ENCODE data around the gene TPK1. TPM values are rescaled to one million over a fixed set of nuclear protein-coding genes. Genes with fewer than 3 reads are reported as not detected.
A peak's percentile ranks its signal among the peaks of the same experiment; 100 is the strongest.

TPK1 gene
- total and polyA plus RNA-seq, 2 of the 13 experiments (the other 11 are each of a cell fraction or from before 2014, with no cell fraction given) = 1.0 to 1.2 TPM

DNA sequence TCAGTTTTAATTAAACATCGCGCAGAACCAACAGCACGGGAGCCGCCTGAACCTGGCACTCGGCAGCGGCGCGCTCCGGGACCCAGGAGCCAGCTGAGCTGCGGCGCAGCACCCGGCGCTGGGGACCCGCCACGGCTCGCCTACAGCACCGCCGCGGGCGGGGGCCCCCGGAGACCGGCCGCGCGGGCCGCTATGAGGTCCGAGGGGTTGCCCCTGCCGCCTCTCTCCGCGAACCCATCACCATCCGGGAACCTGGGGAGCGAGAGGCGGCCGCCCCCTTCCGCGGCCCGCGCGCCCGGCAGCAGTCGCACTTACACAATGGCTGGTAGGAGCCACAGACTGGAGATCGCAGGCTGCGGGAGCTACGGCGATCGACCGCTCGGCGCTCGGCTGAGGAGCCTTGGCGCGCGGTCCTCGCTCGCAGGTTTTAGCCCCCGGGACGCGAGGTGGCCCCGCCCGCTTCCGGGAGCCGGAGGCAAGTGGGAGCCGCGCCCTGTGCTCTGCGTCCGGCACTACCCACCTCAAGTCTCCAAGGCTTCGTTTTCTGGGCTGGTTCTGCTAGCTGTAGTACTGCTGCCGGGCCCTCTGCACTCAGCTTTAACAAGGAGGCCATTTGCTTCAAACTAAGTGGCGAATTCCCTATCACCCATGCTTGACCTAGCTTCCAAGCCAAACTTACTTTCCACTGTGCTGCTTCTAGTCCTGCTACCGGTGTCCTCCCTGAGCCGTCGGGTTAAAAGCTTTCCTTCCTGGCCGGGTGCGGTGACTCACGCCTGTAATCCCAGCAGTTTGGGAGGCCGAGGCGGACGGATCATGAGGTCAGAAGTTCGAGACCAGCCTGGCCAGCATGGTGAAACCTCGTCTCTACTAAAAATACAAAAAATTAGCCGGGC lies at the start of gene TPK1 (continued):
- TF ChIP-seq NFKBIZ (CRISPR knock-in tag; IDR thresholded peaks at IDR 0.05) (0 out of 2 replicates have a peak, but pooled peaks have one; percentile 39), MIER3 (CRISPR knock-in tag; IDR thresholded peaks at IDR 0.05; ENCODE audit: borderline replicate concordance) (peak; percentile 74; the same call in 1 of the 2 replicates), ZNF274 (CRISPR knock-in tag; IDR thresholded peaks at IDR 0.05) (0 out of 2 replicates have a peak, but pooled peaks have one; percentile 14), MED13 (CRISPR knock-in tag; IDR thresholded peaks at IDR 0.05) (0 out of 2 replicates have a peak, but pooled peaks have one; percentile 26), ZNF883 (CRISPR knock-in tag; IDR thresholded peaks at IDR 0.05; ENCODE audit: not compliant biosample characterization) (peak; percentile 23), ZNF605 (CRISPR knock-in tag; IDR thresholded peaks at IDR 0.05) (peak; percentile 61; the same call in 1 of the 2 replicates), KAT8 (CRISPR knock-in tag; IDR thresholded peaks at IDR 0.05) (peak; percentile 91), POLR2AphosphoS5 (IDR thresholded peaks at IDR 0.05; ENCODE audit: low read depth, low read length) (no peak)
- TF ChIP-seq, protein P1, sequence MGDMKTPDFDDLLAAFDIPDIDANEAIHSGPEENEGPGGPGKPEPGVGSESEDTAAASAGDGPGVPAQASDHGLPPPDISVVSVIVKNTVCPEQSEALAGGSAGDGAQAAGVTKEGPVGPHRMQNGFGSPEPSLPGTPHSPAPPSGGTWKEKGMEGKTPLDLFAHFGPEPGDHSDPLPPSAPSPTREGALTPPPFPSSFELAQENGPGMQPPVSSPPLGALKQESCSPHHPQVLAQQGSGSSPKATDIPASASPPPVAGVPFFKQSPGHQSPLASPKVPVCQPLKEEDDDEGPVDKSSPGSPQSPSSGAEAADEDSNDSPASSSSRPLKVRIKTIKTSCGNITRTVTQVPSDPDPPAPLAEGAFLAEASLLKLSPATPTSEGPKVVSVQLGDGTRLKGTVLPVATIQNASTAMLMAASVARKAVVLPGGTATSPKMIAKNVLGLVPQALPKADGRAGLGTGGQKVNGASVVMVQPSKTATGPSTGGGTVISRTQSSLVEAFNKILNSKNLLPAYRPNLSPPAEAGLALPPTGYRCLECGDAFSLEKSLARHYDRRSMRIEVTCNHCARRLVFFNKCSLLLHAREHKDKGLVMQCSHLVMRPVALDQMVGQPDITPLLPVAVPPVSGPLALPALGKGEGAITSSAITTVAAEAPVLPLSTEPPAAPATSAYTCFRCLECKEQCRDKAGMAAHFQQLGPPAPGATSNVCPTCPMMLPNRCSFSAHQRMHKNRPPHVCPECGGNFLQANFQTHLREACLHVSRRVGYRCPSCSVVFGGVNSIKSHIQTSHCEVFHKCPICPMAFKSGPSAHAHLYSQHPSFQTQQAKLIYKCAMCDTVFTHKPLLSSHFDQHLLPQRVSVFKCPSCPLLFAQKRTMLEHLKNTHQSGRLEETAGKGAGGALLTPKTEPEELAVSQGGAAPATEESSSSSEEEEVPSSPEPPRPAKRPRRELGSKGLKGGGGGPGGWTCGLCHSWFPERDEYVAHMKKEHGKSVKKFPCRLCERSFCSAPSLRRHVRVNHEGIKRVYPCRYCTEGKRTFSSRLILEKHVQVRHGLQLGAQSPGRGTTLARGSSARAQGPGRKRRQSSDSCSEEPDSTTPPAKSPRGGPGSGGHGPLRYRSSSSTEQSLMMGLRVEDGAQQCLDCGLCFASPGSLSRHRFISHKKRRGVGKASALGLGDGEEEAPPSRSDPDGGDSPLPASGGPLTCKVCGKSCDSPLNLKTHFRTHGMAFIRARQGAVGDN (CRISPR knock-in tag; IDR thresholded peaks at IDR 0.05) = peak; percentile 81
- TF ChIP-seq, protein P2, sequence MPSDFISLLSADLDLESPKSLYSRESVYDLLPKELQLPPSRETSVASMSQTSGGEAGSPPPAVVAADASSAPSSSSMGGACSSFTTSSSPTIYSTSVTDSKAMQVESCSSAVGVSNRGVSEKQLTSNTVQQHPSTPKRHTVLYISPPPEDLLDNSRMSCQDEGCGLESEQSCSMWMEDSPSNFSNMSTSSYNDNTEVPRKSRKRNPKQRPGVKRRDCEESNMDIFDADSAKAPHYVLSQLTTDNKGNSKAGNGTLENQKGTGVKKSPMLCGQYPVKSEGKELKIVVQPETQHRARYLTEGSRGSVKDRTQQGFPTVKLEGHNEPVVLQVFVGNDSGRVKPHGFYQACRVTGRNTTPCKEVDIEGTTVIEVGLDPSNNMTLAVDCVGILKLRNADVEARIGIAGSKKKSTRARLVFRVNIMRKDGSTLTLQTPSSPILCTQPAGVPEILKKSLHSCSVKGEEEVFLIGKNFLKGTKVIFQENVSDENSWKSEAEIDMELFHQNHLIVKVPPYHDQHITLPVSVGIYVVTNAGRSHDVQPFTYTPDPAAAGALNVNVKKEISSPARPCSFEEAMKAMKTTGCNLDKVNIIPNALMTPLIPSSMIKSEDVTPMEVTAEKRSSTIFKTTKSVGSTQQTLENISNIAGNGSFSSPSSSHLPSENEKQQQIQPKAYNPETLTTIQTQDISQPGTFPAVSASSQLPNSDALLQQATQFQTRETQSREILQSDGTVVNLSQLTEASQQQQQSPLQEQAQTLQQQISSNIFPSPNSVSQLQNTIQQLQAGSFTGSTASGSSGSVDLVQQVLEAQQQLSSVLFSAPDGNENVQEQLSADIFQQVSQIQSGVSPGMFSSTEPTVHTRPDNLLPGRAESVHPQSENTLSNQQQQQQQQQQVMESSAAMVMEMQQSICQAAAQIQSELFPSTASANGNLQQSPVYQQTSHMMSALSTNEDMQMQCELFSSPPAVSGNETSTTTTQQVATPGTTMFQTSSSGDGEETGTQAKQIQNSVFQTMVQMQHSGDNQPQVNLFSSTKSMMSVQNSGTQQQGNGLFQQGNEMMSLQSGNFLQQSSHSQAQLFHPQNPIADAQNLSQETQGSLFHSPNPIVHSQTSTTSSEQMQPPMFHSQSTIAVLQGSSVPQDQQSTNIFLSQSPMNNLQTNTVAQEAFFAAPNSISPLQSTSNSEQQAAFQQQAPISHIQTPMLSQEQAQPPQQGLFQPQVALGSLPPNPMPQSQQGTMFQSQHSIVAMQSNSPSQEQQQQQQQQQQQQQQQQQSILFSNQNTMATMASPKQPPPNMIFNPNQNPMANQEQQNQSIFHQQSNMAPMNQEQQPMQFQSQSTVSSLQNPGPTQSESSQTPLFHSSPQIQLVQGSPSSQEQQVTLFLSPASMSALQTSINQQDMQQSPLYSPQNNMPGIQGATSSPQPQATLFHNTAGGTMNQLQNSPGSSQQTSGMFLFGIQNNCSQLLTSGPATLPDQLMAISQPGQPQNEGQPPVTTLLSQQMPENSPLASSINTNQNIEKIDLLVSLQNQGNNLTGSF (CRISPR knock-in tag; IDR thresholded peaks at IDR 0.05) = peak; percentile 69; the same call in 1 of the 2 replicates
- TF ChIP-seq, protein P3, sequence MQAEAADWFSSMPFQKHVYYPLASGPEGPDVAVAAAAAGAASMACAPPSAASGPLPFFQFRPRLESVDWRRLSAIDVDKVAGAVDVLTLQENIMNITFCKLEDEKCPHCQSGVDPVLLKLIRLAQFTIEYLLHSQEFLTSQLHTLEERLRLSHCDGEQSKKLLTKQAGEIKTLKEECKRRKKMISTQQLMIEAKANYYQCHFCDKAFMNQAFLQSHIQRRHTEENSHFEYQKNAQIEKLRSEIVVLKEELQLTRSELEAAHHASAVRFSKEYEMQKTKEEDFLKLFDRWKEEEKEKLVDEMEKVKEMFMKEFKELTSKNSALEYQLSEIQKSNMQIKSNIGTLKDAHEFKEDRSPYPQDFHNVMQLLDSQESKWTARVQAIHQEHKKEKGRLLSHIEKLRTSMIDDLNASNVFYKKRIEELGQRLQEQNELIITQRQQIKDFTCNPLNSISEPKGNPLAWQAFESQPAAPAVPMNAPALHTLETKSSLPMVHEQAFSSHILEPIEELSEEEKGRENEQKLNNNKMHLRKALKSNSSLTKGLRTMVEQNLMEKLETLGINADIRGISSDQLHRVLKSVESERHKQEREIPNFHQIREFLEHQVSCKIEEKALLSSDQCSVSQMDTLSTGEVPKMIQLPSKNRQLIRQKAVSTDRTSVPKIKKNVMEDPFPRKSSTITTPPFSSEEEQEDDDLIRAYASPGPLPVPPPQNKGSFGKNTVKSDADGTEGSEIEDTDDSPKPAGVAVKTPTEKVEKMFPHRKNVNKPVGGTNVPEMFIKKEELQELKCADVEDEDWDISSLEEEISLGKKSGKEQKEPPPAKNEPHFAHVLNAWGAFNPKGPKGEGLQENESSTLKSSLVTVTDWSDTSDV (CRISPR knock-in tag; IDR thresholded peaks at IDR 0.05) = 0 out of 2 replicates have a peak, but pooled peaks have one; percentile 27
- TF ChIP-seq, protein P4, sequence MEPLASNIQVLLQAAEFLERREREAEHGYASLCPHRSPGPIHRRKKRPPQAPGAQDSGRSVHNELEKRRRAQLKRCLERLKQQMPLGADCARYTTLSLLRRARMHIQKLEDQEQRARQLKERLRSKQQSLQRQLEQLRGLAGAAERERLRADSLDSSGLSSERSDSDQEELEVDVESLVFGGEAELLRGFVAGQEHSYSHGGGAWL (CRISPR knock-in tag; IDR thresholded peaks at IDR 0.05) = peak; percentile 63; the same call in 1 of the 2 replicates
- TF ChIP-seq, protein P5, sequence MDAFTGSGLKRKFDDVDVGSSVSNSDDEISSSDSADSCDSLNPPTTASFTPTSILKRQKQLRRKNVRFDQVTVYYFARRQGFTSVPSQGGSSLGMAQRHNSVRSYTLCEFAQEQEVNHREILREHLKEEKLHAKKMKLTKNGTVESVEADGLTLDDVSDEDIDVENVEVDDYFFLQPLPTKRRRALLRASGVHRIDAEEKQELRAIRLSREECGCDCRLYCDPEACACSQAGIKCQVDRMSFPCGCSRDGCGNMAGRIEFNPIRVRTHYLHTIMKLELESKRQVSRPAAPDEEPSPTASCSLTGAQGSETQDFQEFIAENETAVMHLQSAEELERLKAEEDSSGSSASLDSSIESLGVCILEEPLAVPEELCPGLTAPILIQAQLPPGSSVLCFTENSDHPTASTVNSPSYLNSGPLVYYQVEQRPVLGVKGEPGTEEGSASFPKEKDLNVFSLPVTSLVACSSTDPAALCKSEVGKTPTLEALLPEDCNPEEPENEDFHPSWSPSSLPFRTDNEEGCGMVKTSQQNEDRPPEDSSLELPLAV (CRISPR knock-in tag; conservative IDR thresholded peaks at IDR 0.05; ENCODE audit: low read depth) = no peak

Data from HepG2 (cell line).